Stomach (tissue), 19 donors: Measurements from ENCODE around the gene SARS1. TPM values are rescaled to one million over a fixed set of nuclear protein-coding genes. Genes with fewer than 3 reads are reported as not detected.

Experiments
- DNase-seq, 2 donors: peaks; one replicate each; pipeline versions ENCODE4 v3.0.0 to v3.0.0-alpha.2; 2013 to 2019
- H3K27ac ChIP-seq, 5 donors: fragments of 200-600 bp in 4 of 5; sonication (generic) in 4 of 5; one replicate each; pipeline ENCODE4 v1.5.1; 2013 to 2019; ENCODE audit warnings: mild to moderate bottlenecking in 1 of 5, moderate library complexity in 1 of 5
- H3K27me3 ChIP-seq, 3 donors: fragments of 200-600 bp; sonication (generic); one replicate each; pipeline ENCODE4 v1.5.1; 2017 to 2019; ENCODE audit warnings: mixed run types in 1 of 3
- H3K36me3 ChIP-seq, 4 donors: fragments of 200-600 bp; sonication (generic); 1 replicate in 3 of 4; 2 replicates in 1 of 4; pipeline ENCODE4 v1.5.1; 2016 to 2019
- H3K4me1 ChIP-seq, 4 donors: fragments of 200-600 bp; sonication (generic); one replicate each; pipeline ENCODE4 v1.5.1; 2016 to 2019
- H3K4me3 ChIP-seq, 4 donors: fragments of 200-600 bp; sonication (generic) in 3 of 4; one replicate each; pipeline ENCODE4 v1.5.1; 2016 to 2019; ENCODE audit warnings: mild to moderate bottlenecking in 1 of 4
- H3K9me3 ChIP-seq, 4 donors: fragments of 200-600 bp; sonication (generic); one replicate each; pipeline ENCODE4 v1.5.1; 2016 to 2019
- EP300 ChIP-seq: sonication (generic); formaldehyde crosslinking; IDR thresholded peaks from one replicate; pipeline ENCODE4 v1.6.1; 2017; ENCODE audit warnings: antibody characterized with exemption
- POLR2A ChIP-seq, 4 donors: fragments of 450-650 bp; IDR thresholded peaks; one replicate each; pipeline ENCODE4 v1.6.1; 2016; ENCODE audit warnings: antibody characterized with exemption in 4 of 4, control low read depth in 2 of 4, mild to moderate bottlenecking in 1 of 4, moderate library complexity in 1 of 4
- POLR2AphosphoS5 ChIP-seq, 3 donors: sonication (generic); formaldehyde crosslinking; IDR thresholded peaks; one replicate each; pipeline ENCODE4 v1.6.1; 2016; ENCODE audit warnings: antibody characterized with exemption in 3 of 3
- WGBS, 5 donors: extraction: QIAGEN DNeasy Blood & Tissue Kit in 3 of 5; methylation state at CpG; one replicate each; pipeline versions ENCODE4 v1.1.5 to v1.1.7; 2013 to 2018; 5-methylcytosine and 5-hydroxymethylcytosine counted together
- intact Hi-C: fragments of 100-400 bp; cut with DNase I; formaldehyde crosslinking; loops from one replicate; pipeline ENCODE4 v1.15.1; 2023; ENCODE audit warnings: low total_unique reads
- long read RNA-seq, 10 donors: transcript quantifications; one replicate each; lab custom pipeline, GENCODE V29; 2026
- polyA plus RNA-seq, 3 donors: library from polyadenylated mRNA; stranded (reverse); fragments of 200-250 nt; gene quantifications; one replicate each; pipeline ENCODE4 v1.2.3, GENCODE V29; 2013
- total RNA-seq, 5 donors: library from RNA; depleted of rRNA; stranded (reverse); fragments of >200 nt; gene quantifications; one replicate each; pipeline versions ENCODE4 v1.1.0 to v1.2.3, GENCODE V29; 2014 to 2016
- TF ChIP-seq, protein P1 (sequence below), 7 experiments: fragments of 450-650 bp in 4 of 7; fragments of 200-600 bp in 3 of 7; sonication (generic) in 3 of 7; IDR thresholded peaks; one replicate each; pipeline ENCODE4 v1.5.1; 2016 to 2019; ENCODE audit warnings: antibody characterized with exemption in 7 of 7, control low read depth in 2 of 7, mild to moderate bottlenecking in 1 of 7
- donor health status: healthy with polysubstance abuse.
- donor health status: Bipolar disorder and iron deficiency.
- donor health status: healthy.

Gene SARS1, protein sequence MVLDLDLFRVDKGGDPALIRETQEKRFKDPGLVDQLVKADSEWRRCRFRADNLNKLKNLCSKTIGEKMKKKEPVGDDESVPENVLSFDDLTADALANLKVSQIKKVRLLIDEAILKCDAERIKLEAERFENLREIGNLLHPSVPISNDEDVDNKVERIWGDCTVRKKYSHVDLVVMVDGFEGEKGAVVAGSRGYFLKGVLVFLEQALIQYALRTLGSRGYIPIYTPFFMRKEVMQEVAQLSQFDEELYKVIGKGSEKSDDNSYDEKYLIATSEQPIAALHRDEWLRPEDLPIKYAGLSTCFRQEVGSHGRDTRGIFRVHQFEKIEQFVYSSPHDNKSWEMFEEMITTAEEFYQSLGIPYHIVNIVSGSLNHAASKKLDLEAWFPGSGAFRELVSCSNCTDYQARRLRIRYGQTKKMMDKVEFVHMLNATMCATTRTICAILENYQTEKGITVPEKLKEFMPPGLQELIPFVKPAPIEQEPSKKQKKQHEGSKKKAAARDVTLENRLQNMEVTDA
- total RNA-seq = 100 to 1,000 TPM in 4 of 5 donors, 10 to 100 TPM in 1; 80.8 to 127 (median 117) TPM
- polyA plus RNA-seq = 100 to 1,000 TPM in 2 of 3 donors, 10 to 100 TPM in 1; 95.6 to 232 (median 100) TPM
- long read RNA-seq, donor 1, transcript SARS-201 (11 exons, 1,852 nt) = major isoform, 9 of 10 reads
- long read RNA-seq, donor 1, partial matches to known transcripts = 0 of 10 reads
- long read RNA-seq, donor 1, other reads (novel, unspliced or antisense) = 0 of 10 reads
- long read RNA-seq, donor 2, transcript SARS-201 (11 exons, 1,852 nt) = major isoform, 27 of 28 reads
- long read RNA-seq, donor 2, partial matches to known transcripts = 0 of 28 reads
- long read RNA-seq, donor 2, other reads (novel, unspliced or antisense) = 0 of 28 reads
- long read RNA-seq, donor 3, transcript SARS-201 (11 exons, 1,852 nt) = major isoform, 7 of 8 reads
- long read RNA-seq, donor 3, partial matches to known transcripts = 0 of 8 reads
- long read RNA-seq, donor 3, other reads (novel, unspliced or antisense) = 0 of 8 reads
- long read RNA-seq, donor 4, partial matches to known transcripts = 0 of 3 reads
- long read RNA-seq, donor 4, other reads (novel, unspliced or antisense) = 0 of 3 reads
- long read RNA-seq, donor 5, transcript SARS-201 (11 exons, 1,852 nt) = major isoform, 18 of 22 reads
- long read RNA-seq, donor 5, partial matches to known transcripts = 0 of 22 reads
- long read RNA-seq, donor 5, other reads (novel, unspliced or antisense) = 0 of 22 reads
- long read RNA-seq, donor 6 = 0 reads
- long read RNA-seq, donor 7, transcript SARS-201 (11 exons, 1,852 nt) = major isoform, 17 of 20 reads
- long read RNA-seq, donor 7, partial matches to known transcripts = 0 of 20 reads
- long read RNA-seq, donor 7, other reads (novel, unspliced or antisense) = 0 of 20 reads
- long read RNA-seq, donor 8, transcript SARS-201 (11 exons, 1,852 nt) = major isoform, 25 of 26 reads
- long read RNA-seq, donor 8, partial matches to known transcripts = 0 of 26 reads
- long read RNA-seq, donor 8, other reads (novel, unspliced or antisense) = 0 of 26 reads
- long read RNA-seq, donor 9, transcript SARS-201 (11 exons, 1,852 nt) = major isoform, 14 of 25 reads
- long read RNA-seq, donor 9, partial matches to known transcripts = 7 of 25 reads
- long read RNA-seq, donor 9, other reads (novel, unspliced or antisense) = 0 of 25 reads
- long read RNA-seq, donor 10, transcript SARS-201 (11 exons, 1,852 nt) = major isoform, 11 of 12 reads
- long read RNA-seq, donor 10, partial matches to known transcripts = 0 of 12 reads
- long read RNA-seq, donor 10, other reads (novel, unspliced or antisense) = 0 of 12 reads

DNA sequence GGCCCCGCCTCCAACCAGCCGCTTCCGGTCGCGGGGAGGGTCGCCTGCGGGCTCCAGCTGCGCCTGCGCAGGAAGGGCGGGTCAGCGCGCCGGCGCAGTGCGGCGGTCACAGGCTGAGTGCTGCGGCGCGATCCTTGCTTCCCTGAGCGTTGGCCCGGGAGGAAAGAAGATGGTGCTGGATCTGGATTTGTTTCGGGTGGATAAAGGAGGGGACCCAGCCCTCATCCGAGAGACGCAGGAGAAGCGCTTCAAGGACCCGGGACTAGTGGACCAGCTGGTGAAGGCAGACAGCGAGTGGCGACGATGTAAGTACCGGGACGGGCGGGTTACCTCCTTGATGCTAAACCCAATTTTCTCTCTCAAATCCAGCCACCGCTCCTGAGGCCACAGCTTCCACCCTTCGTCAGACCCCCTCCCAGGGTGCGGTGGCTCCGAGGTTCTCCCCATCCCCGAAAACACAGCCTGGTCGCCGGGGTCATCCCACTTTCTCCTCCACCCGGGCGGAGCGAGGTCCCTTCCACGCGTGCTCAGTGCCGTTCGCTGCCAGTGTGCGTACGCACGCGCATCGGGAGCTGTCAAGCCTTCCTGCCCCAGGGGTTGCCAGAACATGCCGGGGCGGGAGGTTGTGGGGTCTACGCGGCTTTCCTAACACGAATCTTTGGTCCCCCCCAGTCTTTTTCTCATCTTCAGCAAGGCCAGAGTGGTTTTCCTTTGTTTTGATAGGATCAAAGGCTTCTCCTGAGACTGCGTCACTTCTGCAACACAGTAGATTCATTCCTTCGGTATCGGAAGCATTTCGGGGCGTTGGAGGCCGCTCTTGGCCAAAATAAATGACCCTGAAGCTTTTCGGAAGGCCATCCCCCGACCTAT, at the start of gene SARS1:
SARS1 (plus strand) TSS at position 95 of the 870 bp plus-strand sequence; CDS start at position 170, 75 bp downstream.
- intact Hi-C loops = no loop called here
- Histone ChIP-seq H3K27me3 (no peaks in the 10 kb centered on the region), H3K9me3 (no peaks in the 10 kb centered on the region), H3K4me1 (peaks cover 19 to 49% (median 40%) of the 10 kb centered on the region in 4 donors), H3K27ac (peak within 1 kb of the TSS; percentile 90 to 96 (median 94)), H3K4me3 (peak within 1 kb of the TSS; percentile 80 to 96 (median 86)), H3K36me3 (peaks cover 0 to 3% (median 0%) of the 10 kb centered on the region in 4 donors)
- 0 to 1% (median 0%) methylated on average over 52 to 64 of the region's 64 CpGs for WGBS, 5 donors
- TF ChIP-seq POLR2A (IDR thresholded peaks at IDR 0.05) = peak in 2 of 4 donors; percentile 6 to 63
- TF ChIP-seq POLR2AphosphoS5 (IDR thresholded peaks at IDR 0.05) = peak; percentile 94 to 98 (median 95)
- TF ChIP-seq, protein P1, sequence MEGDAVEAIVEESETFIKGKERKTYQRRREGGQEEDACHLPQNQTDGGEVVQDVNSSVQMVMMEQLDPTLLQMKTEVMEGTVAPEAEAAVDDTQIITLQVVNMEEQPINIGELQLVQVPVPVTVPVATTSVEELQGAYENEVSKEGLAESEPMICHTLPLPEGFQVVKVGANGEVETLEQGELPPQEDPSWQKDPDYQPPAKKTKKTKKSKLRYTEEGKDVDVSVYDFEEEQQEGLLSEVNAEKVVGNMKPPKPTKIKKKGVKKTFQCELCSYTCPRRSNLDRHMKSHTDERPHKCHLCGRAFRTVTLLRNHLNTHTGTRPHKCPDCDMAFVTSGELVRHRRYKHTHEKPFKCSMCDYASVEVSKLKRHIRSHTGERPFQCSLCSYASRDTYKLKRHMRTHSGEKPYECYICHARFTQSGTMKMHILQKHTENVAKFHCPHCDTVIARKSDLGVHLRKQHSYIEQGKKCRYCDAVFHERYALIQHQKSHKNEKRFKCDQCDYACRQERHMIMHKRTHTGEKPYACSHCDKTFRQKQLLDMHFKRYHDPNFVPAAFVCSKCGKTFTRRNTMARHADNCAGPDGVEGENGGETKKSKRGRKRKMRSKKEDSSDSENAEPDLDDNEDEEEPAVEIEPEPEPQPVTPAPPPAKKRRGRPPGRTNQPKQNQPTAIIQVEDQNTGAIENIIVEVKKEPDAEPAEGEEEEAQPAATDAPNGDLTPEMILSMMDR (IDR thresholded peaks at IDR 0.05) = no peak
- no peak for TF ChIP-seq EP300
- peak; percentile 92 to 97 for DNase-seq

DNA sequence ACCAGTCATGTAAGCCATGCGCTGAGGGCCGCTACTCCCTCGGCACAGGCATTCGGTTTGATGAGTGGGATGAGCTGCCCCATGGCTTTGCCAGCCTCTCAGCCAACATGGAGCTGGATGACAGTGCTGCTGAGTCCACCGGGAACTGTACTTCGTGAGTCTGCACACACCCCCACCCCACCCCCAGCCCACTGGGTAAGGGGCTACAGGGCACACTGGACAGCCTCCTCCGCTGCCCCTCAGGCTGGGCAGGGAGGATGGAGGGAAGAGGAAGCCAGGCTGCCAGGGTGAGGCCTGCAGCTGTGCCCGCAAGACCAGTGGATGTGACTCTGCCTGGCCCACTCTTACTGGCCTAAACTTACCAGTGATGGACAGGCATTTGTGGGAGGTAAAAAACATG, 49.2 kb upstream of the SARS1 start:
- DNase-seq = no peak
- Histone ChIP-seq H3K4me1 (peaks cover 12 to 28% (median 16%) of the 10 kb centered on the region in 4 donors), H3K4me3 (no peak overlapping the region), H3K27me3 (no peaks in the 10 kb centered on the region), H3K27ac (no peak overlapping the region), H3K9me3 (no peaks in the 10 kb centered on the region), H3K36me3 (peaks cover 0 to 33% (median 31%) of the 10 kb centered on the region in 4 donors)
- intact Hi-C loops = no loop called here
- no peak for TF ChIP-seq POLR2AphosphoS5 (IDR thresholded peaks at IDR 0.05)
- no peak for TF ChIP-seq POLR2A (IDR thresholded peaks at IDR 0.05)
- no peak for TF ChIP-seq EP300
- TF ChIP-seq, protein P1 (IDR thresholded peaks at IDR 0.05) = no peak
- 92 to 96% (median 95%) methylated on average over 8 of the region's 8 CpGs for WGBS, 5 donors

DNA sequence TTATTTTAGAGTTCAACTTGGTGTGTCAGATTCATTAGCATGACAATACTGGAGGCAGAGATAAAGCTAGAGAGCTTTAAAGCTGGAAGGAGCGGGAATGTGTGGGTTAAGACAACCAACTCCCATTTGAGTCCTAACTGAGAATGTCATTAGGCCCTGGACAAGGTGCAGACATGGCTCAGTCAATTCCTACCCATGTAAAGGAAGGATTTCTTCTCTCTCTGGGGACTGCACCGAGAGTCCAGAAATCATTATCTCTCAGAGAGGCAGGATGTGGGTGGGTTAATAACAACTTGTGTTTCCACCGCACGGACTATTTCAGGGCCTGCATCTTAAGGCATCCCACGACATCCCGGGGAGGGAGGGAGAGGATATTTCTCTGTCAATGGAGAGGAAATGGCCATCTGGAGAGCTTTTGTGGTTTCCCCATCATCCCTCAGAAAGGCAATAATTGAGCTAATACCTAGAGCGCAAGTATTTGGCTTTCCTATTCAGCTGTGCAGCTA, 46.7 kb upstream of the SARS1 start:
- Histone ChIP-seq H3K27me3 (no peaks in the 10 kb centered on the region), H3K4me3 (no peak overlapping the region), H3K4me1 (peaks cover 4 to 28% (median 9%) of the 10 kb centered on the region in 4 donors), H3K27ac (no peak overlapping the region), H3K36me3 (peaks cover 0 to 43% (median 41%) of the 10 kb centered on the region in 4 donors), H3K9me3 (no peaks in the 10 kb centered on the region)
- intact Hi-C loops = no loop called here
- TF ChIP-seq POLR2A (IDR thresholded peaks at IDR 0.05) = no peak
- 55 to 78% (median 72%) methylated on average over 7 of the region's 7 CpGs for WGBS, 5 donors
- peak in 1 of 2 donors; percentile 37 for DNase-seq
